WTC11 (cell line): ENCODE measurements around the gene HEATR5A. TPM values are rescaled to one million over a fixed set of nuclear protein-coding genes. Genes with fewer than 3 reads are reported as not detected.

Experiments used
- ATAC-seq: fragments of 200-7000 bp; cut with Tn5 transposase; 2 replicates; pipeline ENCODE4 v1.10.0; 2021; ENCODE audit warnings: mild to moderate bottlenecking, moderate library complexity
- CTCF ChIA-PET: fragments of 300-600 bp; sonication (Branson Sonifier 250); formaldehyde crosslinking; loops from one replicate; lab custom pipeline; 2021; ENCODE audit warnings: antibody characterized with exemption; lab: Charles Lee
- POLR2A ChIA-PET: fragments of 350-600 bp; sonication (Branson Sonifier 250); formaldehyde crosslinking; loops from one replicate; lab custom pipeline; 2021; ENCODE audit warnings: antibody characterized with exemption; lab: Charles Lee
- DNase-seq: peaks from one replicate; pipeline ENCODE4 v3.0.0; 2021; ENCODE audit warnings: low spot score
- H3K27ac Mint-ChIP-seq: 2 replicates; pipeline ENCODE4 v1.8.0; 2021; ENCODE audit warnings: mixed read lengths
- H3K27me3 Mint-ChIP-seq: 2 replicates; pipeline ENCODE4 v1.8.0; 2021; ENCODE audit warnings: low read depth, mild to moderate bottlenecking, moderate library complexity, mixed read lengths
- H3K36me3 Mint-ChIP-seq: 2 replicates; pipeline ENCODE4 v1.8.0; 2021; ENCODE audit warnings: mixed read lengths
- H3K4me1 Mint-ChIP-seq: 2 replicates; pipeline ENCODE4 v1.8.0; 2022; ENCODE audit warnings: mixed read lengths
- H3K4me3 Mint-ChIP-seq: 2 replicates; pipeline ENCODE4 v1.8.0; 2021; ENCODE audit warnings: mild to moderate bottlenecking, moderate library complexity, mixed read lengths
- H3K9me3 Mint-ChIP-seq: 2 replicates; pipeline ENCODE4 v1.8.0; 2021; ENCODE audit warnings: mixed read lengths
- ATF2 ChIP-seq: sonication (generic); formaldehyde crosslinking; IDR thresholded peaks from 2 replicates; pipeline ENCODE4 v1.8.1; 2022; ENCODE audit warnings: low read depth, missing genetic modification reagents, borderline replicate concordance
- ATF3 ChIP-seq: sonication (generic); formaldehyde crosslinking; conservative IDR thresholded peaks from 2 replicates; pipeline ENCODE4 v1.8.1; 2022; ENCODE audit warnings: mild to moderate bottlenecking, missing genetic modification reagents
- CREM ChIP-seq: sonication (generic); formaldehyde crosslinking; IDR thresholded peaks from 2 replicates; pipeline ENCODE4 v1.8.1; 2022; ENCODE audit warnings: mild to moderate bottlenecking, missing genetic modification reagents, moderate library complexity
- E2F4 ChIP-seq: sonication (generic); formaldehyde crosslinking; IDR thresholded peaks from 2 replicates; pipeline ENCODE4 v1.8.1; 2022; ENCODE audit warnings: low read depth, mild to moderate bottlenecking, moderate library complexity, missing genetic modification reagents, borderline replicate concordance
- E2F5 ChIP-seq: sonication (generic); formaldehyde crosslinking; IDR thresholded peaks from 2 replicates; pipeline ENCODE4 v1.8.1; 2022; ENCODE audit warnings: mild to moderate bottlenecking, moderate library complexity, missing genetic modification reagents
- ESRRA ChIP-seq: sonication (generic); formaldehyde crosslinking; IDR thresholded peaks from 2 replicates; pipeline ENCODE4 v1.8.1; 2022; ENCODE audit warnings: mild to moderate bottlenecking, missing genetic modification reagents, borderline replicate concordance
- FOXK1 ChIP-seq: sonication (generic); formaldehyde crosslinking; IDR thresholded peaks from 2 replicates; pipeline ENCODE4 v1.8.0; 2022; ENCODE audit warnings: mild to moderate bottlenecking, moderate library complexity, missing genetic modification reagents
- FOXP4 ChIP-seq: sonication (generic); formaldehyde crosslinking; IDR thresholded peaks from 2 replicates; pipeline ENCODE4 v1.8.0; 2022; ENCODE audit warnings: mild to moderate bottlenecking, missing genetic modification reagents
- HMGXB4 ChIP-seq: sonication (generic); formaldehyde crosslinking; IDR thresholded peaks from 2 replicates; pipeline ENCODE4 v1.8.1; 2023; ENCODE audit warnings: mild to moderate bottlenecking, moderate library complexity, missing genetic modification reagents
- JUN ChIP-seq: sonication (generic); formaldehyde crosslinking; IDR thresholded peaks from 2 replicates; pipeline ENCODE4 v1.8.0; 2023; ENCODE audit warnings: mild to moderate bottlenecking, missing genetic modification reagents
- NR1H2 ChIP-seq: sonication (generic); formaldehyde crosslinking; IDR thresholded peaks from 2 replicates; pipeline ENCODE4 v1.9.0; 2021; ENCODE audit warnings: mild to moderate bottlenecking, moderate library complexity, missing genetic modification reagents
- NR3C1 ChIP-seq: sonication (generic); formaldehyde crosslinking; conservative IDR thresholded peaks from 2 replicates; pipeline ENCODE4 v1.8.1; 2023; ENCODE audit warnings: low read depth, mild to moderate bottlenecking, missing genetic modification reagents
- PRDM15 ChIP-seq: sonication (generic); formaldehyde crosslinking; IDR thresholded peaks from 2 replicates; pipeline ENCODE4 v1.8.0; 2022; ENCODE audit warnings: missing genetic modification reagents
- PREB ChIP-seq: sonication (generic); formaldehyde crosslinking; IDR thresholded peaks from 2 replicates; pipeline ENCODE4 v1.8.1; 2022; ENCODE audit warnings: mild to moderate bottlenecking, missing genetic modification reagents, moderate library complexity, borderline replicate concordance
- ZNF219 ChIP-seq: sonication (generic); formaldehyde crosslinking; IDR thresholded peaks from 2 replicates; pipeline ENCODE4 v1.8.0; 2023; ENCODE audit warnings: missing genetic modification reagents, mild to moderate bottlenecking, borderline replicate concordance
- ZNF232 ChIP-seq: sonication (generic); formaldehyde crosslinking; IDR thresholded peaks from 2 replicates; pipeline ENCODE4 v1.8.0; 2022; ENCODE audit warnings: mild to moderate bottlenecking, missing genetic modification reagents
- ZNF317 ChIP-seq: sonication (generic); formaldehyde crosslinking; IDR thresholded peaks from 2 replicates; pipeline ENCODE4 v1.8.1; 2023; ENCODE audit warnings: low read depth, mild to moderate bottlenecking, moderate library complexity, missing genetic modification reagents, borderline replicate concordance
- ZNF423 ChIP-seq: fragments of 250-450 bp; sonication (Bioruptor Pico); IDR thresholded peaks from 2 replicates; pipeline ENCODE4 v2.1.2; 2022; ENCODE audit warnings: mild to moderate bottlenecking, moderate library complexity
- ZNF425 ChIP-seq: fragments of 250-450 bp; sonication (Bioruptor Pico); conservative IDR thresholded peaks from 2 replicates; pipeline ENCODE4 v1.9.0; 2021; ENCODE audit warnings: mild to moderate bottlenecking
- total RNA-seq: library from RNA; stranded (reverse); gene quantifications from 3 replicates; pipeline ENCODE4 v1.2.3, GENCODE V29; 2021

Gene HEATR5A
- total RNA-seq, 1 experiment from 2014 or later = 36.2 TPM

GRCh38 chr14:31402764-31403439, 17.4 kb downstream of the HEATR5A start (continued):
- no peak for TF ChIP-seq HMGXB4
- TF ChIP-seq CREM (CRISPR knock-in tag) = no peak
- no peak for TF ChIP-seq ZNF423 (CRISPR knock-in tag)
- TF ChIP-seq E2F4 (CRISPR knock-in tag) = no peak

GRCh38 chr14:31401369-31401932, 18.9 kb downstream of the HEATR5A start:
- H3K27me3 Mint-ChIP-seq = no peaks in the 10 kb centered on the region
- TF ChIP-seq ESRRA (no peak), ZNF219 (CRISPR knock-in tag) (no peak), NR3C1 (no peak), ZNF232 (CRISPR knock-in tag) (no peak), ZNF425 (no peak), ATF2 (CRISPR knock-in tag) (no peak), FOXK1 (no peak), ZNF317 (CRISPR knock-in tag) (no peak), FOXP4 (CRISPR knock-in tag) (no peak), PRDM15 (no peak), JUN (CRISPR knock-in tag) (no peak), PREB (CRISPR knock-in tag) (no peak), NR1H2 (no peak), E2F5 (no peak), ATF3 (CRISPR knock-in tag) (no peak)

More at GRCh38 chr14:31401369-31401932, 18.9 kb downstream of the HEATR5A start:
- CTCF ChIA-PET = no interaction called here
- POLR2A ChIA-PET = no interaction called here
- H3K4me1 Mint-ChIP-seq = peaks cover 9% of the 10 kb centered on the region; the same call in 1 of the 2 replicates
- peaks cover 13% of the 10 kb centered on the region for H3K36me3 Mint-ChIP-seq
- no peak overlapping the region for H3K4me3 Mint-ChIP-seq
- ATAC-seq = no peak
- DNase-seq = no peak
- no peaks in the 10 kb centered on the region for H3K9me3 Mint-ChIP-seq
- H3K27ac Mint-ChIP-seq = no peak overlapping the region
